Activated B cell treated with CpG ODN at 0.5 μM for 24 hours (primary cell): ENCODE measurements around the gene L3HYPDH. TPM values are rescaled to one million over a fixed set of nuclear protein-coding genes. Genes with fewer than 3 reads are reported as not detected.

Source experiments
- ATAC-seq: fragments of 200-7000 bp; cut with Tn5 transposase; one replicate; pipeline ENCODE4 v1.10.0; 2021; ENCODE audit warnings: low read depth, mild to moderate bottlenecking, moderate library complexity
- CTCF ChIA-PET: fragments of 350-600 bp; sonication (Branson Sonifier 250); formaldehyde crosslinking; loops from one replicate; lab custom pipeline; 2021; ENCODE audit warnings: antibody characterized with exemption; lab: Charles Lee
- POLR2A ChIA-PET: fragments of 350-600 bp; sonication (Branson Sonifier 250); formaldehyde crosslinking; loops from one replicate; lab custom pipeline; 2021; ENCODE audit warnings: antibody characterized with exemption; lab: Charles Lee
- DNase-seq: peaks from one replicate; pipeline ENCODE4 v3.0.0; 2022
- H3K27ac Mint-ChIP-seq: one replicate; pipeline ENCODE4 v1.8.0; 2020; ENCODE audit warnings: mixed read lengths
- H3K27me3 Mint-ChIP-seq: one replicate; pipeline ENCODE4 v1.8.0; 2021; ENCODE audit warnings: mixed read lengths
- H3K36me3 Mint-ChIP-seq: one replicate; pipeline ENCODE4 v1.8.0; 2021; ENCODE audit warnings: low read depth, mixed read lengths
- H3K4me1 Mint-ChIP-seq: one replicate; pipeline ENCODE4 v1.8.0; 2021; ENCODE audit warnings: mixed read lengths
- H3K4me3 Mint-ChIP-seq: one replicate; pipeline ENCODE4 v1.8.0; 2020; ENCODE audit warnings: mild to moderate bottlenecking, mixed read lengths
- H3K9me3 Mint-ChIP-seq: one replicate; pipeline ENCODE4 v1.8.0; 2020; ENCODE audit warnings: mixed read lengths
- intact Hi-C: fragments of 100-400 bp; cut with micrococcal nuclease; formaldehyde crosslinking; loops from one replicate; pipeline ENCODE4 v1.15.1; 2024
- total RNA-seq: library from RNA; stranded (reverse); gene quantifications from 2 replicates; pipeline ENCODE4 v1.2.3, GENCODE V29; 2022
- TF ChIP-seq, protein P1 (sequence below): fragments of 200-600 bp; IDR thresholded peaks from one replicate; pipeline ENCODE4 v1.8.0; 2022; ENCODE audit warnings: antibody characterized with exemption, mild to moderate bottlenecking

The L3HYPDH gene
- total RNA-seq, 1 donor from 2014 or later: 30.2 TPM

DNA sequence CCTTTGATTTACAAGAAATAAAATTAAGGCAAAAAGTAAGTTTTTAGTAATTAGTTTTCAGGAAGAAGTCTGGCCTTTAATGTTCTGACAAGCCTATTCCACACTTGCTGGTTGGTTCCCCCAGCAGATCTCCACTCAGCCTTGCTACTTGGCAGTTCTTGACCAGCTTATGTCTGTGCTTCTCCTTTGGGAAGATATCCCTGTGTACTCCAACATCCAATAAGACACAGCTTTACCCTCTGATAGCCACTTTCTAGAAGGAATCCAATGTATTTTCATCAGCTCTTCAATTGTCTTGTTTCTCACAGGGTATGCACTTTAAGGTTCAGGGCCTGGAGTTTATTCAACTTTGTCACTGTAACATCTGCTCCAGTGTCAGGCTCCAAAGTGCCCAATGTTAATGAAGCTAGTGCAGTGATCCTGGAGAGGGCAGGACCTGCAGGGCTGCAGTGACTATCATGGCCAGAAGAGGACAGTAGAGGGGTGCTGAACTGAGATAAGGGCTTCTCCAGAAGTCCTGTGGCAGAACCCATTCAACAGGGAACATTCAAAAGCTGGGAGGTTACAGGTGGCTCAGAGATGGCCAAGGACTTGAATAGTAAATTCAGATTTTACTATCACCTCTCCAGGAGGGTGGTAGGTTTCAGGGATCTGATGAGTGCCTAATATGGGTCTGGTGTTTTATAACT, 23.0 kb upstream of the L3HYPDH start:
- no peak overlapping the region for H3K4me3 Mint-ChIP-seq
- peaks cover 19% of the 10 kb centered on the region for H3K36me3 Mint-ChIP-seq
- ChIA-PET CTCF (interaction anchor here (0.9 to 1.4 kb wide), 5 partner anchors 70 to 678 kb away, joined by 3 to 6 read pairs (median 3); partner anchors contain the start of gene CCDC175), POLR2A (no interaction called here)
- intact Hi-C loops: loop anchor here (1.0 kb wide), 2 partner anchors 69 to 677 kb away; partner anchors contain the start of gene CCDC175
- H3K4me1 Mint-ChIP-seq: no peaks in the 10 kb centered on the region
- no peaks in the 10 kb centered on the region for H3K9me3 Mint-ChIP-seq
- no peak for DNase-seq
- peaks cover 3% of the 10 kb centered on the region for H3K27me3 Mint-ChIP-seq
- H3K27ac Mint-ChIP-seq: no peak overlapping the region
- ATAC-seq: peak; percentile 70
- TF ChIP-seq, protein P1, sequence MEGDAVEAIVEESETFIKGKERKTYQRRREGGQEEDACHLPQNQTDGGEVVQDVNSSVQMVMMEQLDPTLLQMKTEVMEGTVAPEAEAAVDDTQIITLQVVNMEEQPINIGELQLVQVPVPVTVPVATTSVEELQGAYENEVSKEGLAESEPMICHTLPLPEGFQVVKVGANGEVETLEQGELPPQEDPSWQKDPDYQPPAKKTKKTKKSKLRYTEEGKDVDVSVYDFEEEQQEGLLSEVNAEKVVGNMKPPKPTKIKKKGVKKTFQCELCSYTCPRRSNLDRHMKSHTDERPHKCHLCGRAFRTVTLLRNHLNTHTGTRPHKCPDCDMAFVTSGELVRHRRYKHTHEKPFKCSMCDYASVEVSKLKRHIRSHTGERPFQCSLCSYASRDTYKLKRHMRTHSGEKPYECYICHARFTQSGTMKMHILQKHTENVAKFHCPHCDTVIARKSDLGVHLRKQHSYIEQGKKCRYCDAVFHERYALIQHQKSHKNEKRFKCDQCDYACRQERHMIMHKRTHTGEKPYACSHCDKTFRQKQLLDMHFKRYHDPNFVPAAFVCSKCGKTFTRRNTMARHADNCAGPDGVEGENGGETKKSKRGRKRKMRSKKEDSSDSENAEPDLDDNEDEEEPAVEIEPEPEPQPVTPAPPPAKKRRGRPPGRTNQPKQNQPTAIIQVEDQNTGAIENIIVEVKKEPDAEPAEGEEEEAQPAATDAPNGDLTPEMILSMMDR: no peak

DNA sequence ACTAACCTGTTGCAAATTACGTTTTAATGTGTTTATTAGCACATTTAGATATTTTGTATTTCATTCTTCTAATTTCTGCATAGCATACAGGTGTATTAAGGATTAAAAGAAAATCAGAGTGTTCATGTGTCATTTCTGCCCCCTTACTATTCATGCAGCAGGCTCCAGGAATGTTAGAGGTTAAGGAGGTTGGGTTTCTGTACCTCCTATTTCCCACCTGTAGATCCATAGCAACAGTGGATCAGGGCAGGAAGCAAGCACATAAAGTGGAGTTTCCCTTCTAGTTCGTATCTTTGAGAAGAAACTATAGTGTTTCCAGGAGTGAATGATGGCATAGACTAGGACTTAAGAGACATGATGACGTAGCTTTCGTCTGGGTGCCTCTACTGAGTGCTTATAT, 19.0 kb upstream of the L3HYPDH start:
- ChIA-PET CTCF (no interaction called here), POLR2A (no interaction called here)
- TF ChIP-seq, protein P1: no peak
- Mint-ChIP-seq H3K27ac (no peak overlapping the region), H3K9me3 (no peaks in the 10 kb centered on the region), H3K4me3 (no peak overlapping the region), H3K36me3 (peaks cover 33% of the 10 kb centered on the region), H3K27me3 (no peaks in the 10 kb centered on the region), H3K4me1 (no peaks in the 10 kb centered on the region)
- DNase-seq (no peak), ATAC-seq (no peak)
- intact Hi-C loops: no loop called here

DNA sequence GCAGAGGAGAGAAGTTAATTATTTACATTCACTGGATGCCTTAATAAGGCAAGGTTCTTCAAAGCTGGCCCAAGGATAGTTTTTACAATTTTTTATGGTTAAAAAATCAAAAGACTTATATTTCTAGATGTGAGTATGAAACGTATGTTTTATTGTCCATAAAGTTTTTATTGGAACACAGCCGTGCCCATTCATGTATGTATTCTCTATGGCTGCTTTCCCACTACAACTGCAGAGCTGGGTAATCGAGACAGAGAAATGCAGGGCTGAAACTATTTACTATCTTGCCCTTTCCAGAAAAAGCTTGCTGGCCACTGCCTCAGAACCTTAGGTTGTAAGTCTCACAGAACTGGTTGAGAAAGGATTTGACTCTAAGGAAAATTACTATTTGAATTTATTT, 16.5 kb upstream of the L3HYPDH start:
- H3K27ac Mint-ChIP-seq: no peak overlapping the region
- no peaks in the 10 kb centered on the region for H3K9me3 Mint-ChIP-seq
- no peak overlapping the region for H3K4me3 Mint-ChIP-seq
- DNase-seq: no peak
- POLR2A ChIA-PET: no interaction called here
- no peaks in the 10 kb centered on the region for H3K27me3 Mint-ChIP-seq
- intact Hi-C loops: no loop called here
- TF ChIP-seq, protein P1: no peak
- CTCF ChIA-PET: interaction anchor here (1.4 kb wide), 1 partner anchor 11 kb away, joined by 4 read pairs; no protein-coding TSS in a partner anchor
- ATAC-seq: no peak
- no peaks in the 10 kb centered on the region for H3K4me1 Mint-ChIP-seq
- H3K36me3 Mint-ChIP-seq: peaks cover 49% of the 10 kb centered on the region

DNA sequence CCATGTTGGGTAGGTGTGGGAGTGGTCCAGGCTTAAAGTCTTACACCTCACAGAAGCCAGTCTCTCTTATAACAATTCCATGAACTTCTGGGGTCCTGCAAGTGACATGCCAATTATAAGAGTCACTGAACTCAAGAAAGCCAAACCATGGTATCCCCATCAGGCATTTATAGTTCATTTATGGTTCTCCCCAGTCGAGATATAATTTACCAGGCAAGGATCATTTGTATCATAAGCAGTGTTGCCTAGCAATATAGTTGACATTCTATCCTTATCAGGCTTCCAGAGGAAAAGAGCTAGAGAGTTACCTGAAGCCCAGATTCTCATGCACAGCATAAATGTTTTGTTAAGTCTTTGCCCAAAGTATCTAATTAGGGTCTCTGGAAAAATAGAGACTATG, 8.2 kb upstream of the L3HYPDH start:
- Mint-ChIP-seq H3K9me3 (no peaks in the 10 kb centered on the region), H3K27ac (no peak overlapping the region), H3K36me3 (peaks cover 88% of the 10 kb centered on the region), H3K4me1 (peaks cover 4% of the 10 kb centered on the region), H3K27me3 (no peaks in the 10 kb centered on the region), H3K4me3 (no peak overlapping the region)
- POLR2A ChIA-PET: interaction anchor here (1.2 kb wide), 1 partner anchor 8 kb away, joined by 4 read pairs; the partner anchor contains the start of genes JKAMP and L3HYPDH
- intact Hi-C loops: no loop called here
- TF ChIP-seq, protein P1: no peak
- CTCF ChIA-PET: no interaction called here
- DNase-seq (no peak), ATAC-seq (no peak)

DNA sequence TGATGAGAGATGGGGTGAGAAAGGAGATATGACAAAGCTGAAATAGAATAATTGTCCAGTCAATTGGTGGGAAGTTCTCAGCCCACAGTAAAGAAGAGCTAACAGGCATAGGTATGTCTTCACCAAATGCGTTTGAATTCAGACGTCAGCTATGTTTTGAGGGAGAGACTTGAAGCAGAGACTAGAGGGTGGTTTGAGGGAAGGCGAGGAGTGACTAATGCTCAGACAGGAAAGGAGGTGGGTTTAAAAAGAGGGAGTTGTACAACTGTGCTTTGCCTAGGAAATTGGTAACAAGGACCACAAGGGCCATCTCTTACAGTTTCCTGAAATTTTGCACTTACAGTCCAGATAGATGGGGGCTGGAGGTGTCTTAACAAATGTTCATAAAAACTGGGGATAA, 6.5 kb upstream of the L3HYPDH start:
- H3K27me3 Mint-ChIP-seq: no peaks in the 10 kb centered on the region
- no peak for ATAC-seq
- TF ChIP-seq, protein P1: no peak
- intact Hi-C loops: no loop called here
- CTCF ChIA-PET: no interaction called here
- H3K4me1 Mint-ChIP-seq: peaks cover 5% of the 10 kb centered on the region
- H3K9me3 Mint-ChIP-seq: no peaks in the 10 kb centered on the region
- POLR2A ChIA-PET: no interaction called here
- peaks cover 79% of the 10 kb centered on the region for H3K36me3 Mint-ChIP-seq
- H3K4me3 Mint-ChIP-seq: no peak overlapping the region
- DNase-seq: no peak
- no peak overlapping the region for H3K27ac Mint-ChIP-seq
